ENCODE data around the gene AHDC1. TPM values are rescaled to one million over a fixed set of nuclear protein-coding genes. Genes with fewer than 3 reads are reported as not detected.
"Not testable (repeated sequence)": the region's sequence is repeated elsewhere in the genome, so short reads cannot be mapped to it uniquely, and the experiment has no call there.

Gene AHDC1
- polyA plus RNA-seq, 1 donor from 2014 or later: 5.3 TPM

DNA sequence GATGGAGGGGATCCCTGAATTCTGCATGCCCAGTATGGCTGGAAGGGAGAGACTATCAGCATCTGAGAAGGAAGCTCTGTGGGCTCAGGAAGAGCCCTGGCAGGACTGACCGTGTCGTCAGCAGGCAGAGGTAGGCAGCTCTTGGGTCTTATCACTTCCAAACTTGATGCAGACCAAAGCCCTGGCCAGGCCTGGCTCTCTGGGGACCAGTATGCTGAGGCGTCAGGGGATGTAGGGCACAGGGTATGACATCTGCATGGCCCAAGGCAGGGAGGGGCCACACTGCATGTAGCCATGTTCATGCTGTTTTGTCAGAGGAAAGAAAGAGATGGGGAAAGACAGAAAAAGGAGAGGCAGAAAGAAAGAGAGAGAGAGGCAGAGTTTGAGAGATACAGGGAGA, 24.8 kb upstream of the AHDC1 start:
- Histone ChIP-seq H3K27ac (ENCODE audit: low read length) (no peak overlapping the region), H3F3A (ENCODE audit: insufficient read depth, low read length, poor library complexity, severe bottlenecking) (no peaks in the 10 kb centered on the region), H2AFZ (ENCODE audit: low read depth, low read length) (no peak overlapping the region), H3K4me2 (ENCODE audit: low read length) (no peak overlapping the region), H3K4me3 (ENCODE audit: low read length) (no peak overlapping the region), H3K79me2 (replicated peaks; ENCODE audit: insufficient read depth, low read length) (no peaks in the 10 kb centered on the region), H3K9me2 (ENCODE audit: insufficient read depth, low read length) (no peaks in the 10 kb centered on the region), H3K27me3 (ENCODE audit: insufficient read depth, low read depth, low read length) (peaks cover 13% of the 10 kb centered on the region), H4K20me1 (ENCODE audit: insufficient read depth) (no peaks in the 10 kb centered on the region), H3K36me3 (ENCODE audit: insufficient read depth, low read length) (no peaks in the 10 kb centered on the region), H3K9me3 (ENCODE audit: low read length) (no peaks in the 10 kb centered on the region), H3K9ac (ENCODE audit: low read length) (no peak overlapping the region)
- no peak for TF ChIP-seq EZH2 (IDR thresholded peaks at IDR 0.05; ENCODE audit: borderline replicate concordance, insufficient read depth, low read length, poor library complexity, severe bottlenecking)
- no peak for TF ChIP-seq SMC3 (conservative IDR thresholded peaks at IDR 0.05; ENCODE audit: poor library complexity)
- TF ChIP-seq EP300 (conservative IDR thresholded peaks at IDR 0.05; ENCODE audit: poor library complexity, severe bottlenecking): no peak

DNA sequence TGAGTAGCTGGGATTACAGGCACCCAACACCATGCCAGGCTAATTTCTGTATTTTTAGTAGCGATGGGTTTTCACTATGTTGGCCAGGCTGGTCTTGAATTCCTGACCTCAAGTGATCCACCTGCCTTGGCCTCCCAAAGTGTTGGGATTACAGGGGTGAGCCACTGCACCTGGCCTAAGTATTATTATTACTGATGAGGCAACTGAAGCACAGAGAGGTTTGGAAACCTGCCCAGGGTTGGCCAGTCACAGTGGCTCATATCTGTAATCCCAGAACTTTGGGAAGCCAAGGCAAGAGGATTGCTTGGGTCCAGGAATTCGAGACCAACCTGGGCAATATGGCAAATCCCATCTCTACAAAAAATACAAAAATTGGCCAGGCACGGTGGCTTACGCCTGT, 23.8 kb upstream of the AHDC1 start:
- H3K27ac ChIP-seq (ENCODE audit: low read length); H2AFZ ChIP-seq (ENCODE audit: low read depth, low read length); H3K9me2 ChIP-seq (ENCODE audit: insufficient read depth, low read length); H3K4me2 ChIP-seq (ENCODE audit: low read length); H3K36me3 ChIP-seq (ENCODE audit: insufficient read depth, low read length); H3K9me3 ChIP-seq (ENCODE audit: low read length); H3K9ac ChIP-seq (ENCODE audit: low read length); H4K20me1 ChIP-seq (ENCODE audit: insufficient read depth); H3F3A ChIP-seq (ENCODE audit: insufficient read depth, low read length, poor library complexity, severe bottlenecking); H3K4me3 ChIP-seq (ENCODE audit: low read length); H3K27me3 ChIP-seq (ENCODE audit: insufficient read depth, low read depth, low read length); H3K79me2 ChIP-seq (replicated peaks; ENCODE audit: insufficient read depth, low read length): not testable (repeated sequence)

DNA sequence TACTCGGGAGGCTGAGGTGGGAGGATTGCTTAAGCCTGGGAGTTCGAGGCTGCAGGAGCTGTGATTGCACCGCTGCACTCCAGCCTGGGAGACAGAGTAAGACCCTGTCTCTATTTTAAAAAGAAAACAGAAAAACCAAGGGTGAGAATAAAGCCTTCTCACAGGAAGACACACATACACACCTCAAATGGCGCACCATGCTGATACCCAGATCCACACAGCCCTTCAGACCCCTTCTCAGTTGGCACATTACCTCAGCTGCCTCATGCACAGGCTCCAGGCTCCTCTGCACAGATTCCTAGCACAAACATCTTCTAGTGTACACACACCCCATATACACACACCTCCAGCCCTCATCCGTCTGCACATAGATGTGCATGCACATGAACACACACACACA, 23.1 kb upstream of the AHDC1 start:
- H3K4me2 ChIP-seq (ENCODE audit: low read length): no peak overlapping the region
- no peak overlapping the region for H3K9ac ChIP-seq (ENCODE audit: low read length)
- TF ChIP-seq MXI1 (conservative IDR thresholded peaks at IDR 0.05; ENCODE audit: poor library complexity, severe bottlenecking): no peak
- TF ChIP-seq EZH2 (IDR thresholded peaks at IDR 0.05; ENCODE audit: borderline replicate concordance, insufficient read depth, low read length, poor library complexity, severe bottlenecking): no peak
- no peak for TF ChIP-seq TAF1 (IDR thresholded peaks at IDR 0.05; ENCODE audit: low read depth)
- no peak for TF ChIP-seq SMC3 (conservative IDR thresholded peaks at IDR 0.05; ENCODE audit: poor library complexity)
- no peak for TF ChIP-seq RAD21 (conservative IDR thresholded peaks at IDR 0.05)
- no peak for TF ChIP-seq POLR2AphosphoS5 (IDR thresholded peaks at IDR 0.05)
- TF ChIP-seq EP300 (conservative IDR thresholded peaks at IDR 0.05; ENCODE audit: poor library complexity, severe bottlenecking): no peak
- H3F3A ChIP-seq (ENCODE audit: insufficient read depth, low read length, poor library complexity, severe bottlenecking): no peaks in the 10 kb centered on the region
- no peaks in the 10 kb centered on the region for H3K27me3 ChIP-seq (ENCODE audit: insufficient read depth, low read depth, low read length)
- no peaks in the 10 kb centered on the region for H3K9me2 ChIP-seq (ENCODE audit: insufficient read depth, low read length)
- H3K36me3 ChIP-seq (ENCODE audit: insufficient read depth, low read length): no peaks in the 10 kb centered on the region
- no peaks in the 10 kb centered on the region for H3K79me2 ChIP-seq (replicated peaks; ENCODE audit: insufficient read depth, low read length)
- H4K20me1 ChIP-seq (ENCODE audit: insufficient read depth): no peaks in the 10 kb centered on the region
- no peak overlapping the region for H3K27ac ChIP-seq (ENCODE audit: low read length)
- H3K4me3 ChIP-seq (ENCODE audit: low read length): no peak overlapping the region
- no peak overlapping the region for H2AFZ ChIP-seq (ENCODE audit: low read depth, low read length)
- no peaks in the 10 kb centered on the region for H3K9me3 ChIP-seq (ENCODE audit: low read length)

DNA sequence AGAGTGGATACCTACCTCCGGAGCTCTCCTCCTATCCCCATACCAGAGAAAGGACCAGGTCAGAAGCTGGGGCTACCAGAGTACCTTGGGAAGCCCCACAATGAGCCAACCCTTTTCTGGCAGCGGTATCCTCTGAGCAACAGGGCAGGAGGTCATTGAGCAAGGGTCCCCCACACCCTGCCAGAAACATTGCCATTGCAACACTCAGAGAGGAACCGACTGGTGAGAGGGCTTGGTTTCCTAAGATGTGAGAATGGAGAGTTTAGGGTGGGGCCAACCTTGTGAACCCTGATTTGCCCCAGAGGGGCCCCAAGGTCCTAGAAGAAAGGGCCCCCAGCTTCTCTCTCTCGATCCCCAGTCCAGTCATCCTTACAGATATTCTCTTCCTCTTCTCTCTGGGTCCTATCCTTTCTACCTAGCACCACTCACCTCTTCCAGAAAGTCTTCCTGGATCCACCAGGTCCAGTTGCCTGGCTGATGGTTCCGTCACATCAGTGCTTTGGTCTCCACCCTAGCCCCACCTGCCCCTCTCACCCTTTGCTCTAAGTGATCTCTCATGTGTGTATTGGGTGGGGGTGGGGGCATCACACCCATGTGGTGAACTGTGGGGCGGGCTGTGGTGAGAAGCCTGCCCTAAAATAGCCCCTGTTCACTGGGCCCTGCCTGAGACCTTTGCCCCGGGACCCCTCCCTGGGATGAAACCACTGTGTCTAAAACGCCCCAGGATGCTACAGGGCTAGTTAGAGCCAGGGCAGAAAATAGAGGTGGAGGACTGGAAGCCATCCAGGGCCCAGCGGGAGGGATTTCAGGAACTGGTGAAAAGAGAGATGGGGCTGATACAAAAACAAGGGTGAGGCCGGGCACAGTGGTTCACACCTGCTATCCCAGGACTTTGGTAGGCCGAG, 22.3 kb upstream of the AHDC1 start:
- no peak overlapping the region for H3K4me3 ChIP-seq (ENCODE audit: low read length)
- H3K36me3 ChIP-seq (ENCODE audit: insufficient read depth, low read length): no peaks in the 10 kb centered on the region
- H3K9me2 ChIP-seq (ENCODE audit: insufficient read depth, low read length): no peaks in the 10 kb centered on the region
- no peaks in the 10 kb centered on the region for H4K20me1 ChIP-seq (ENCODE audit: insufficient read depth)
- H2AFZ ChIP-seq (ENCODE audit: low read depth, low read length): no peak overlapping the region
- no peak overlapping the region for H3K27ac ChIP-seq (ENCODE audit: low read length)
- TF ChIP-seq, protein P1, sequence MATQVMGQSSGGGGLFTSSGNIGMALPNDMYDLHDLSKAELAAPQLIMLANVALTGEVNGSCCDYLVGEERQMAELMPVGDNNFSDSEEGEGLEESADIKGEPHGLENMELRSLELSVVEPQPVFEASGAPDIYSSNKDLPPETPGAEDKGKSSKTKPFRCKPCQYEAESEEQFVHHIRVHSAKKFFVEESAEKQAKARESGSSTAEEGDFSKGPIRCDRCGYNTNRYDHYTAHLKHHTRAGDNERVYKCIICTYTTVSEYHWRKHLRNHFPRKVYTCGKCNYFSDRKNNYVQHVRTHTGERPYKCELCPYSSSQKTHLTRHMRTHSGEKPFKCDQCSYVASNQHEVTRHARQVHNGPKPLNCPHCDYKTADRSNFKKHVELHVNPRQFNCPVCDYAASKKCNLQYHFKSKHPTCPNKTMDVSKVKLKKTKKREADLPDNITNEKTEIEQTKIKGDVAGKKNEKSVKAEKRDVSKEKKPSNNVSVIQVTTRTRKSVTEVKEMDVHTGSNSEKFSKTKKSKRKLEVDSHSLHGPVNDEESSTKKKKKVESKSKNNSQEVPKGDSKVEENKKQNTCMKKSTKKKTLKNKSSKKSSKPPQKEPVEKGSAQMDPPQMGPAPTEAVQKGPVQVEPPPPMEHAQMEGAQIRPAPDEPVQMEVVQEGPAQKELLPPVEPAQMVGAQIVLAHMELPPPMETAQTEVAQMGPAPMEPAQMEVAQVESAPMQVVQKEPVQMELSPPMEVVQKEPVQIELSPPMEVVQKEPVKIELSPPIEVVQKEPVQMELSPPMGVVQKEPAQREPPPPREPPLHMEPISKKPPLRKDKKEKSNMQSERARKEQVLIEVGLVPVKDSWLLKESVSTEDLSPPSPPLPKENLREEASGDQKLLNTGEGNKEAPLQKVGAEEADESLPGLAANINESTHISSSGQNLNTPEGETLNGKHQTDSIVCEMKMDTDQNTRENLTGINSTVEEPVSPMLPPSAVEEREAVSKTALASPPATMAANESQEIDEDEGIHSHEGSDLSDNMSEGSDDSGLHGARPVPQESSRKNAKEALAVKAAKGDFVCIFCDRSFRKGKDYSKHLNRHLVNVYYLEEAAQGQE (IDR thresholded peaks at IDR 0.05; ENCODE audit: borderline replicate concordance): no peak
- TF ChIP-seq, protein P2, sequence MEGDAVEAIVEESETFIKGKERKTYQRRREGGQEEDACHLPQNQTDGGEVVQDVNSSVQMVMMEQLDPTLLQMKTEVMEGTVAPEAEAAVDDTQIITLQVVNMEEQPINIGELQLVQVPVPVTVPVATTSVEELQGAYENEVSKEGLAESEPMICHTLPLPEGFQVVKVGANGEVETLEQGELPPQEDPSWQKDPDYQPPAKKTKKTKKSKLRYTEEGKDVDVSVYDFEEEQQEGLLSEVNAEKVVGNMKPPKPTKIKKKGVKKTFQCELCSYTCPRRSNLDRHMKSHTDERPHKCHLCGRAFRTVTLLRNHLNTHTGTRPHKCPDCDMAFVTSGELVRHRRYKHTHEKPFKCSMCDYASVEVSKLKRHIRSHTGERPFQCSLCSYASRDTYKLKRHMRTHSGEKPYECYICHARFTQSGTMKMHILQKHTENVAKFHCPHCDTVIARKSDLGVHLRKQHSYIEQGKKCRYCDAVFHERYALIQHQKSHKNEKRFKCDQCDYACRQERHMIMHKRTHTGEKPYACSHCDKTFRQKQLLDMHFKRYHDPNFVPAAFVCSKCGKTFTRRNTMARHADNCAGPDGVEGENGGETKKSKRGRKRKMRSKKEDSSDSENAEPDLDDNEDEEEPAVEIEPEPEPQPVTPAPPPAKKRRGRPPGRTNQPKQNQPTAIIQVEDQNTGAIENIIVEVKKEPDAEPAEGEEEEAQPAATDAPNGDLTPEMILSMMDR (IDR thresholded peaks at IDR 0.05; ENCODE audit: poor library complexity, severe bottlenecking): no peak
- no peak for TF ChIP-seq EZH2 (IDR thresholded peaks at IDR 0.05; ENCODE audit: borderline replicate concordance, insufficient read depth, low read length, poor library complexity, severe bottlenecking)
- TF ChIP-seq EP300 (conservative IDR thresholded peaks at IDR 0.05; ENCODE audit: poor library complexity, severe bottlenecking): no peak
- no peak for TF ChIP-seq POLR2AphosphoS5 (IDR thresholded peaks at IDR 0.05)
- TF ChIP-seq TAF1 (IDR thresholded peaks at IDR 0.05; ENCODE audit: low read depth): no peak
- TF ChIP-seq MXI1 (conservative IDR thresholded peaks at IDR 0.05; ENCODE audit: poor library complexity, severe bottlenecking): no peak
- TF ChIP-seq RAD21 (conservative IDR thresholded peaks at IDR 0.05): no peak
- TF ChIP-seq SMC3 (conservative IDR thresholded peaks at IDR 0.05; ENCODE audit: poor library complexity): no peak
- H3K79me2 ChIP-seq (replicated peaks; ENCODE audit: insufficient read depth, low read length): no peaks in the 10 kb centered on the region
- no peaks in the 10 kb centered on the region for H3K27me3 ChIP-seq (ENCODE audit: insufficient read depth, low read depth, low read length)
- H3F3A ChIP-seq (ENCODE audit: insufficient read depth, low read length, poor library complexity, severe bottlenecking): no peaks in the 10 kb centered on the region
- H3K9ac ChIP-seq (ENCODE audit: low read length): no peak overlapping the region
- no peaks in the 10 kb centered on the region for H3K9me3 ChIP-seq (ENCODE audit: low read length)
- H3K4me2 ChIP-seq (ENCODE audit: low read length): no peak overlapping the region

Data from neural cell (in vitro differentiated cells).